Adipose tissue (tissue), 3 donors: ENCODE data around the gene RCSD1. TPM values are rescaled to one million over a fixed set of nuclear protein-coding genes. Genes with fewer than 3 reads are reported as not detected.

Experiments
- H3K27ac ChIP-seq: one replicate; pipeline ENCODE4 v1.5.1; 2013; ENCODE audit warnings: low read depth, low read length
- WGBS, 3 donors: extraction: QIAGEN DNeasy Blood & Tissue Kit; methylation state at CpG; one replicate each; pipeline ENCODE4 v1.1.7; 2013; 5-methylcytosine and 5-hydroxymethylcytosine counted together
- polyA plus RNA-seq, 3 donors: library from polyadenylated mRNA; stranded (reverse); fragments of 200-250 nt; gene quantifications; one replicate each; pipeline ENCODE4 v1.2.3, GENCODE V29; 2013
- donor health status: healthy with polysubstance abuse.
- donor health status: Bipolar disorder and iron deficiency.
- donor health status: healthy.

The RCSD1 gene
- polyA plus RNA-seq, 3 donors: 2.2 to 13.5 (median 6.7) TPM

- WGBS, 3 donors: 79 to 81% (median 79%) methylated on average over 5 of the region's 5 CpGs
- no peak overlapping the region for H3K27ac ChIP-seq
Measured at GRCh38 chr1:167746013-167746672, 116.1 kb downstream of the RCSD1 start.

- WGBS, 3 donors: 81 to 87% (median 86%) methylated on average over 7 of the region's 7 CpGs
- no peak overlapping the region for H3K27ac ChIP-seq
Measured at GRCh38 chr1:167746988-167747655, 117.1 kb downstream of the RCSD1 start.

GRCh38 chr1:167747988-167748387 lies 118.0 kb downstream of the RCSD1 start:
- 98 to 100% (median 100%) methylated on average over 1 of the region's 1 CpG for WGBS, 3 donors
- no peak overlapping the region for H3K27ac ChIP-seq

GRCh38 chr1:167748906-167749305 lies 118.9 kb downstream of the RCSD1 start:
- H3K27ac ChIP-seq: no peak overlapping the region

GRCh38 chr1:167749741-167750140 lies 119.7 kb downstream of the RCSD1 start:
- no peak overlapping the region for H3K27ac ChIP-seq
- WGBS, 3 donors: 67 to 85% (median 83%) methylated on average over 2 of the region's 2 CpGs

GRCh38 chr1:167750641-167751040 lies 120.6 kb downstream of the RCSD1 start:
- WGBS, 3 donors: 94 to 99% (median 99%) methylated on average over 2 of the region's 2 CpGs
- H3K27ac ChIP-seq: no peak overlapping the region

- no peak overlapping the region for H3K27ac ChIP-seq
- 63 to 73% (median 69%) methylated on average over 1 of the region's 1 CpG for WGBS, 3 donors
Measured at GRCh38 chr1:167751676-167752075, 121.6 kb downstream of the RCSD1 start.

- no peak overlapping the region for H3K27ac ChIP-seq
Measured at GRCh38 chr1:167752219-167752985, 122.4 kb downstream of the RCSD1 start.

GRCh38 chr1:167755654-167756053 lies 125.6 kb downstream of the RCSD1 start:
- 46 to 73% (median 66%) methylated on average over 3 of the region's 3 CpGs for WGBS, 3 donors
- H3K27ac ChIP-seq: no peak overlapping the region

Other genes with a start within 250 kb of the RCSD1 start
- gene CD247, start 111.7 kb upstream of the RCSD1 start, polyA plus RNA-seq: 1 to 10 TPM in 1 of 3 donors, under 1 TPM in 2; 0.79 to 1.7 (median 0.98) TPM
- 100 to 1,000 TPM in 1 of 3 donors, 10 to 100 TPM in 2; 41.7 to 113 (median 92.7) TPM for gene CREG1, start 76.5 kb upstream of the RCSD1 start, polyA plus RNA-seq
- gene MPZL1, start 91.8 kb downstream of the RCSD1 start, polyA plus RNA-seq: 10 to 100 TPM; 16.1 to 74.1 (median 46.4) TPM